NCI-H82 treated with DMSO at 0.1 percent for 48 hours (cell line): Measurements from ENCODE around the gene AQP6.

Experiments used
- DNase-seq: peaks from one replicate; lab custom pipeline; 2025; ENCODE audit not compliant: unreplicated experiment; lab: John Stamatoyannopoulos, UW

Gene AQP6, protein sequence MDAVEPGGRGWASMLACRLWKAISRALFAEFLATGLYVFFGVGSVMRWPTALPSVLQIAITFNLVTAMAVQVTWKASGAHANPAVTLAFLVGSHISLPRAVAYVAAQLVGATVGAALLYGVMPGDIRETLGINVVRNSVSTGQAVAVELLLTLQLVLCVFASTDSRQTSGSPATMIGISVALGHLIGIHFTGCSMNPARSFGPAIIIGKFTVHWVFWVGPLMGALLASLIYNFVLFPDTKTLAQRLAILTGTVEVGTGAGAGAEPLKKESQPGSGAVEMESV

DNA sequence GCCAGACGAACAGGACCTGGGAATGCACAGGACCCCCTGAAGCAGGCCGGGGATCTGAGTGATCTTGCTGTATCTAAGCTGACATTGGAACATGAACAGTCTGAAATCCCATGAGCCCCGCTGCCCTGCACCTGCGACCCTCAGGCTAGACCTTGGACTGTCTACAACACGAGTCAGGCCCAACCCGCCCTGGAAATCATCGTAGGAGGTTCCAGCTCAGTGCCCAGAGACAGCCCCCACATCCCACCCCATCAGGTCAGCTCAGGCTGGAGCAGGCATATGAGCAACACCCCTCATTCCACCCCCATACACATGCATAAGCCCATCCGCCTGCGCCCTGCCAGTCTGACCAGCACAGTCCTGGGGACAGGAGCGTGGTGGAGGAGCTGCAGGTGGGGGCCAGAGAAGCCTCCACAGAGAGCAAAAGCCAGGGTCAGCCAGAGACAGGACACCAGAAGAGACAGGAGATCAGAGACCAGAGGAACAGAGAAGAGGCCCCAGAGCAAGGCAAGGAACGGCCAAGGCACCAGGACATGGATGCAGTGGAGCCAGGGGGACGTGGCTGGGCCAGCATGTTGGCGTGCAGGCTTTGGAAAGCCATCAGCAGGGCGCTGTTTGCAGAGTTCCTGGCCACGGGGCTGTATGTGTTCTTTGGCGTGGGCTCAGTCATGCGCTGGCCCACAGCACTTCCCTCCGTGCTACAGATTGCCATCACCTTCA lies at the start of gene AQP6:
AQP6 (plus strand) TSS at position 307 of the 720 bp plus-strand sequence; CDS start at position 534, 227 bp downstream.
- DNase-seq = no peak

DNA sequence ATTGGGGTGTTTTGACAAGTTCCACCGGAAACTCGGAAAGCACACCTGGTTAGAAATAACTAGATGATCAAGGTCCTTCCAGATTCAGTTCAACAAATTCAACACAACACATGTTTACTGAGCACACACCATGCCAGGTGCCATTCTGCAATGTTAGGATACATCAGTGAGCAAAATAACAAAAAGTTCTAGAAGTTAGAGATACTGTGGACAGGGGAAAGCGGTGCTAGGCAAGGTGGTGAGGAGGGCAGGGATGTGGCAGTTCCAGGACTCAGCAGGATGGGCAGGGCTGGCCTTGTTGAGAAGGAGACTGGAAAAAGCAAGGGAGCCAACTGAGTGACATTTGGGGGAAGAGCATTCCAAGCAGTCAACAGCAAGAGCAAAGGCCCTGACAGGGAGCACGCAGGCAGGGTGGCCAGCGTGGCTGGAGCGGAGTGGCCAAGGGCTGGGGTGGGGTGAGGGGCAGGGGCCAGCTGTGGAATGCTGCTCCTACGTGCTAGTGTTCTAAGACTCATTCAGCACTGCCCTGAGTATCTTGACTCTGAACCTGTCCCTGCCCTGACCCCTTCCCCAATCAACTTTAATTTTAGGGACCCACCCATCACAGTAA lies 49.6 kb upstream of the AQP6 start:
- DNase-seq = no peak

DNA sequence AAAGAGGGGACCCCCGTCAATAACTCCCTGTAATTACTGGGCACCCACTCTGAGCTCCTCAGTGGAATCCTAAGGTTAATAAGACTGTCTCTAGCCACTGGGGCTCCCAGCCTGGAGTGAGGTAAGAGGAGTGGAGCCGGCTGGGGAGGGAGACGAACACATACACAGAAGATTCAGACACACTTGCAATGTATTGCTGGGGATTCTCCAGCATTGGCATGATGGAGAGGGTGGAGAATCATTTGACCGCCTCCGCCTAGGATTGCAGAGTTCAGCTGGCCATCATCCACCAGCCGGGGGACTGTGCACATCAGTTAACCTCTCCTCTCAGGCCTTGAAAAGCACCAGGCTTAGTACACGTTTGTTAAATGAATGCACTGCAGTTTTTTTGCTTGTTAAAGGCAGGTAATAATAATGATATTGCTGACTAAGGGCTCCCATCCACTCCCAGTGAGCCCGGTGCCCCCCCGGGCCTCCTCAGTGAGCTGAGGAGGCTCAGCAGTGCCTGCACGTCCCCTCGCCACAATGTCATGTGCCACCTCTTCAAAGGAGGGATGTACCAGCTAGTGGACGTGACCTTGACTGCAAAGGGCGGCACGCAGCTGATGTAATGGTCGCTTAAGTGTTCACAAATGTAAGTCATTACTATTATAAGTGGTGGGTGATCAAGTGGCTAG lies 48.7 kb upstream of the AQP6 start:
- DNase-seq = no peak

DNA sequence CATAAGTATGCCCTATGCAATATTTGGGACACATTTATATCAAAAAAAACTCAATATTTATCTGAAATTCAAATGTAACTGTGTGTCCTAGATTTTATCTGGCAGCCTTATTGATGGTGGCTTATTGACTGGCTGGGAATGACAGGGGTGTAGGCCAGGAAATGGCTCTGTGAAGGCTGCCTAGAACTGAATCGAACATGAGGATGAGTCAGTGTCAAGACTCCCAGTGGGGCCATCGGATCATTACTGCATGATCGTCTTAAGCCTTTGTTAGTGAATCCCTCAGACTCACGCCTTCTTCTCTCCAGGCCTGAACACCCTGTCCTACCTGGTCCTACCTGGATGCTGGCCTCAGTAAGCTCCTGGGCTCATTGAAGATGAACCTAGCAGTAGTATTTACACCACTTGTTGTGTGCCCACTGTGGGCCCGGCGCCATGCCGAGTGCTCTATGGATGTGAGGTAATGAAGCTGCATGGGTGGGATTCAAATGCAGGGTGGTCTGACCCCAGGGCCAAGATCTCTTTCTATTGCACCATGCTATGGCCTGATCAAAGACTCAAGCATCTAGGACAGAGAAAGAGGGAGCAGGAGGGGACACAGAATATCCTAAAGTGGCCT lies 48.0 kb upstream of the AQP6 start:
- no peak for DNase-seq

DNA sequence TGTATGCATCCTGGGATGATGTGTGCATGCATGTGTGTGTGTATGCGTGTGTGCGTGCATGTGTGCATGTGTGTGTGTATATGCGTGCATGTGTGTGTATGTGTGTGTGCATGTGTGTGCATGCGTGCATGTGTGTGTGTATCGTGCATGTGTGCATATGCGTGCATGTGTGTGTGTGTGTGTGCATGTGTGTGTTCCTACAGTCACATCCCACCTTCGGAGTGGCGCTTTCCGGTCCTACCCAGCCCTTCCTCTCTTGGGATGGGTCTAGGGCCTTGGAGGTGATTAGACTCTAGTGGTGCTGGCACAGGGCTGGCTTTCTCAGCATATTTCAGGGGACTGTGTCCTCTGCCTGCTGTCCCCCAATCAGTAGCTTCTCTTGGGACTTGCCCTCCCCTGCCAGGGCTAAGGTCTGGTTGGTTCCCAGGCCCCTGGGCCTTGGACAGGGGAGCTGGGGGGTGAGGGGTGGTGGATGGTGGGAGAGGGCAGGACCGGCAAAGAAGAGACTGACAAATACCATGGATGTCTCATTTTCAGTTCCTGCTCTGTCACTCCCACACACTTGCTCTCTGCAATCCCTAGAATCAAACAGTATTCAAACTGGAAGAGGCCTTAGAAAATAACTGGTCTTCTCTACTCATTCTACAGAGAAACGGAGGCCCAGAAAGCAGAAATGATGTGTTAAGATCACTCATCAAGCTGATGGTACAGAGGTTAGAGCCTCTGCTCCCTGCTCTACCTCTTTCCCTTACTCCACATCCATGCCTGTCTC lies 47.1 kb upstream of the AQP6 start:
- DNase-seq = no peak

DNA sequence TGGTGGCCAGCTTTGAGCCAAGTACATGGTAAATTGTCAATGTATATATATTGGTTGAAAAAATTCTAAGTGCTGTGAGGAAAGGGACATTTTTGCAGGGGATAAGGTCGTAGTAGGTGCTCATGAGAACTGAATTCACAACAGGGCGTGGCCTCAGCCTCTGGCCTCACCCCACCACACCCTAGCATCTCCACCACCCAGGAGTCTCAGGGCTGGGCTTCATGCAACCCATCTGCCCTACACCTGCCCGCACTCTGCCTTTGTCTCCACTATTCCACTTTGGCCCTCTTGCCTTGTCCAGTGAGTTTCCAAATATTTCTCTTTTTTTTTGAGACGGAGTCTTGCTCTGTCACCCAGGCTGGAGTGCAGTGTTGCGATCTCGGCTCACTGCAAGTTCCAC lies 44.3 kb upstream of the AQP6 start:
- DNase-seq = no peak

DNA sequence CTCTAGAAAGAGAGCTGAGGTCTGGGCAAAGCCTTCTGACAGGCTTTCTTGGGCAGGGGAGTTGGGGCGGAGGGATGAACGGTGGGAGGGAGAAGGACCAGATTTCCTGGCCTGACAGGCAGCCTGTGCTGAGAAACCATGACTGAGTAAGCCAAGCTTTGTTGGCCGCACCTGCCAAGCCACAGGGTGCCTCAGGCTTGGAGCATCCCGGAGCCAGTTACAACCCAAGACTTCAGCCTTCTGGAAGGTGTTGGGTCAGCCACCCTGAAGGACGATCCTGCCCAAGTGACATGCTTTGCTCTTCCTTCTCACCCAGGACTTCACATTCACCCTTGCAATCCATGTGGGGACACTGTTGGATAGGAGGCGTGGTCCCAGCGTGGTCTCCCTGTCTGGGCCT lies 43.2 kb upstream of the AQP6 start:
- DNase-seq = no peak

DNA sequence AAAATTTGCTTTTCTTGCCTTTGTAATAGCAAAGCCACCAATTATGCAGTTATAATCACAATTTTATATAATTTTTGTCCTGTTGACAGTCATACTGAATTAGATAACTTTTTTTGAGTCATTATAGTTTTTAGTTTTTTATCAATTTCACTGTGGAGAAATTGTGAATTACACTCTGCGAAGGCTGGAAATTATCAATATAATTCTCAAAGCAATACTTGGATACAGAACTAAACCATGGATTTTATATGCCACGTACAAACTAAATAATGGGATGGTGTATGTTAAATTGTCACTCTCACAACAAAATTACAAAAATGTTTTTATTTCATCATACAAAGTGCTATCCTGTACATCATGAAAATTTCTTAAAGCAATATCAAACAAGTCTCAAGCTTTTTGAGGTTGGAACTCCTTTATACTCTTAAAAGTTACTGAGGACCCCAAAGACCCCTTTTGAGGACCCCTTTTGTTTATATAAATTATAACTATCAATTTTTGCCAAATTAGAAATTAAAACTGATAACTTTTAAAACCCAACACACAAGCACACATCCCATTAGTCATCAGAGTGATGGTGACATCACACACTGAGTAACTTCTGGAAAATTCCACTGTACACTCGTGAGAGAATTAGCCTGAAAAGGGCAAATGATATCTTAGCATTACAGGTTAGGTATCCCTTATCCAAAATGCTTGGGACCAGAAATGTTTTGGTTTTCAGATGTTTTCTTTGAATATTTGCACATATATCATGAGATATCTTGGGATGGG lies 42.0 kb upstream of the AQP6 start:
- no peak for DNase-seq

DNA sequence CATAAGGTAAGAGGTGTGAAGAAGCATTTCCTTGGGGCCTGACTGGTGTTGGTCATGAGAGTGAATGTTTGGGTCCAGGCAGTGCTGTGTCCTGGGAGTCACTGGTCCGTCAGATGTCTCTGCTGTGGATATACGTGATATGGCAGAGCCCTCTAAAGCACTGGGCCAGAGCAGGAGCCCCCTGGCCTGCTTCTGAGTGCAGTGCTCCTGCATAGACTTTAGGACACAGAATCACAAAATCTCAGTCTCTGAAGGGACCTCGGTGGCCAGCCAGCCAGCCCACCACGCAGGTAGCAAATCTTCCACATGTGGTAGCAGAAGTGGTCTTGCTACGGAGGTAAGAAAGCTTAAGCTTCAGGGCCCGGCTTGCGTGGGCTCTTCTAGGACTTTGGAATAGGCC lies 40.7 kb upstream of the AQP6 start:
- no peak for DNase-seq

DNA sequence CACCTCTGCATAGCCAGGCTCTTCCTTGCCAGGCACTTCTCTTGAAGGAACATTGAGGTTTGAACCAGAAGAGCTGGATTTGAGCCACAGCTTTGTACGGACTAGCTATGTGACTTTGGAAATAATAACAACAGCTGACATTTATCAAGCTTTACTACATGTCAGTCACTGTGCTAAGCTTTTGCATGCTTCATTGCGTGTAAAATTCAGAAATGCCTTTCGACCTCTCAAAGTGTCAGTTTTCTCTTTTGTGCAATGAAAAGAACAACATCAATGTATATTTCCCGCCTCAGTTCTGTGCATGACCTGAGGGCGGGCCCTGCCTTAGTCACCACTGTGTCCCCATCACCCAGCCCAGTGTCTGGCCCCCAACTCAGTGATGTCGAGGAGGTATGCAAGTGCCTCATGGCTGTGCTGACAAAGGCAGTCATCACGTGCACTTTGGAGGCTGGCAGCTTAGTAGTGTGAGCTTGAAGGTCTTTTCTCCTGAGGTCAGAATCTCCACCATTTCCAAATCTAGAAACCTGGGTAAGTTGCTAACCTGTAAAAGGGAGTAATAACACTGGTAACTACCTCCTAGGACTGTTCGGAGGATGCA lies 40.1 kb upstream of the AQP6 start:
- no peak for DNase-seq

DNA sequence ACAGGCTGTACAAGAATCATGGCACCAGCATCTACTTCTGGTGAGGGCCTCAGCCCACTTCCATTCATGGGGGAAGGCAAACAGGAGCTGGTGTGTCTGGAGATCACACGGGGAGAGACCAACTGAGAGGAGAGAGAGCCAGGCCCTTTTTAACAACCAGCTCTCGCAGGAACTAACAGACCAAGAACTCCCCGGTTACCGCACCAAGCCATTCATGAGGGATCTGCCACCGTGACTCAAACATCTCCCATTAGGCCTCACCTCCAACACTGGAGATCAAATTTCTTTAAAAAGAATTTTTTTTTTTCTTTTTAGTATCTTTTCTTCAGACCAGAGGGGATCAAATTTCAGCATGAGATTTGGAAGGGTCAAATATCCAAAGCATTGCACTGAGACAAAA lies 39.0 kb upstream of the AQP6 start:
- no peak for DNase-seq

DNA sequence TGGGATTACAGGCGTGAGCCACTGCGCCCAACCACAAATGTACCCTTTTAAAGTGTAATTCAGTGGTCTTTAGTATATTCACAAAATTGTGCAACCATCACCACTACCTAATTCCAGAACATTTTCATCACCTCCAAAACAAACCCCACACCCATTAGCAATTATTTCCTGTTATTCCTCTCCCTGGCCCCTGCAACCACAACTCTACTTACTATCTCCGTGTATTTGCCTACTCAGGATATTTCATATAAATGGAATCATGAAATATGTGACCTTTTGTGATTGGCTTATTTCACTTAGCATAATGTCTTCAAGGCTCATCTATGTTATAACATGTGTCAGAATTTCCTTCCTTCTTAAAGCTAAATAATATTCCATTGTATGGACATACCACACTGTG lies 38.2 kb upstream of the AQP6 start:
- no peak for DNase-seq

DNA sequence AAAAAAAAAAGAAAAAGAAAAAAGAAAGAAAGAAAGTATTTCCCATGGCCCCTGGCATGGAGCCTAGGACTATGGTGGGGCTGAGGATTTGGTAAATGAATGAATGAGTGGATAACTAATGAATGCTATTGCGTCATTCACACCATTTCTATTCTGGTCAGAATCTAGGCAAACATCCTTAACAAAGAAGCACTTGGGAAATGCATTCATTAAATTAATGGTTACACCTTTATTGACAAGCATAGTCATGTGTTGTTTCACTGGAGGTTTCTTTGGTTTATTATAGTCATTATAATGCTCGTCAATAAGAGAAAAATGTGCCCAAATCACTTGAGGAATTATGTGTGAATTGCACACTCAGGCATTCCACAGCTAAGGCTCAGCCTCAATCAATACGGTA lies 35.8 kb upstream of the AQP6 start:
- DNase-seq = no peak

DNA sequence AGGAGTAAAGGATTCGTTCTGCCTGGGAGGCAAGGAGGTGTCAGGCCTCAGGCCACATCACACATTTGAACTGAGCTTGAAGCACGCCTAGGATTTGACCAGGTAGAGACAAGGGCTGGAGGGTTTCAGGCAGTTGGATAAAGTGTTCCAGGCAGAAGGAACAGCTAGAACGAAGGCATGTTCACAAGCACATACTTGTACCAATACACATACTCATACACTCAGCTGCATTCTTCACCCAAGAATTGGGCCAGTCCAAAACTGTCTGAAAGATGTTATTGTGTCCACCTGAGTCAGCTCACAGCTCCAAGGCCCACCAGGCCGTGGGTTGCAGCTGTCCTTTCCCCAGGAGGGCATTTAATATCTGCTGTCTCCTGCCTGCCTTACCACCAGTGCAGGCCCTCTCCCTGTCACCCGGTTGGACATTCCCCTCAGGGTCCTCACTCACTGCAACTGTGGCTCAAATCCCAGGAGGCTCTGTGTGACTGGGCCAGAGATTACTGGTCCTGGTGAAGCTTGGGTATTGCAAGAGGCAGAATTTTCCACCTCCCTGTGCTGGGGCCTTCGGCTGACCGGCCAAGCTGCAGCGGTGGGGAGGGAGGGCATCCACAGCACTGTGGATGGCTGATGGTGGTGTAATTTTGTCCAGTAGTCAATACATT lies 35.0 kb upstream of the AQP6 start:
- DNase-seq = no peak

DNA sequence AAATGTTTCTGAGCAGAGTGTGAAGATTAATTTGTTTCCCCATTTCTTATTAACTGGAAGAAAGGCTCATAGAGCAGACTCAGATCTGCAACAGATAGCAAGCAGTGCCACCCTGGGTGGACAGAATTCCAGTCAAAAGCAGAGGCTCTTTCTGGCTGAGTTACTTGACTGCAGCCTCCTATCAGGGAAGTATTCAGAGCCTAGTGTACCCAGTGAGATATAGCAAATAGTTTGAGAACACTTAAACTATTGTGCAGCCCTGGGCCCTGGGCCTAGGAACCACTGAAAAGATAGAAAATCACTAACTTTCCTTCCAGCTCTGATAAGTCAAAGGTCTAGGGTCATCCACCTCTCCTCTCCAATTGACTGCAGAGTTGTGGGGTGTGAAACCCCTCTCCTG lies 33.4 kb upstream of the AQP6 start:
- DNase-seq = no peak

DNA sequence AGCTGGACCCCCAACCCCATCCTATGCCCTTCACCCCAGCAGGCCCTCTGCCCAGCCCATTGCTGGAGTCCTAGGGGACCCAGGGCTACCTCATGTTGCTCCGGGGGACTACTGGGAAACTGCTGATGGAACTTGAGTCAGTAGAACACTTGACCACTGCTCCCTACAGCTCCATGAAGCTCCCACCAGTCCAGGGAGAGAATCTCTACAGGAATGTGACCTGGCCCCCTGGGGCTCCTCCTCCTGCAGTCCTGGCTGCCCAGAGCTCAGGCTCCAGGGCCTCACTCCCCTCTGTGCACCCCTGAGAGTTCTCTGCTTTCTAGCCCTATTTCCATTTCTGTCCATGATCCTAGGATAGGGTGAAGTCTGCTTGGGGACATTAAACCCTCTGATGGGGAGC lies 33.0 kb upstream of the AQP6 start:
- no peak for DNase-seq

DNA sequence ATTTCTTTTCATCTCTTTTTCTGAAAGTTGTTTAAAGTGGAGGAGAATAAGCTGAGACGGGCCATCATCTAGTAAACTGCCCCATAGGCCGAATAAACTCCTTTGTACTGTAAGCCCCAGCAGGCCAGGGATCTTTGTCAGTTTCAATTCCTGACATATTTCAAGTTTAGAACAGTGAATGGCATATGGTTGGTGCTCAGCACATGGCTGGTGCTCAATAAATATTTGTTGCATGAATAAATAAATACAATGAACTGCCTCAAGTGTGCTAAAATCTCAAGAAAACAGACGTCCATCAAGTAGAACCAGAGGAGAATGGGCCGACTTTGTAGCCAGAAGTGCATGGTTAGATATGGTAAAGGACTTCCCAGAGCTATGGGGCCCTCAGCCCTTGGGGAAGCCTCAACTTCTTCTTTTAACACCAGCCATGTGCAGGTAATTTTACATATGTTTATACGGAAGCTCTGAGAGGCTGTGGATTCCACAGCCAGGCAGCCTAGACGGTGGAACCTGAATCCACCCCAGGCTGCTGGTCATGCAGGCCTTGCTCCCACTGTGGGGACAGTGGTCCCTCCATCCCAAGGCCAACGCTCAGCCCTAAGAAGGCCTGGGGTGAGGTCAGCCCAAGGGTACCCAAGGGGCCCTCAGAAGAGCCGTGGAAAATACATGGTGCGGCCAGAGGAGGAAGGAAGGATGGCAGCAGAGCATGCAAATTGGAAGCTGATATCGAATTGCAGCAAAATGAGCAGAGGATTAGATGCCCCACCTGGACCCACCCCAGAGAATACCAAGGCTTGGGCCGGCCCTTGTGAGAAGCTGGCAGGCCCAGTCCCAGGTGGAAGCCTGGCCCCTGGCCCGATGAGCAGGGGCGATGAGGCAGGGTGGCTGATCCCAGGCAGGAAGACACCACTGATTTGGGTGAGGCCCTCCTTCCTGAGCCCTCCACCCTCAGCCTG lies 30.9 kb upstream of the AQP6 start:
- DNase-seq = no peak

DNA sequence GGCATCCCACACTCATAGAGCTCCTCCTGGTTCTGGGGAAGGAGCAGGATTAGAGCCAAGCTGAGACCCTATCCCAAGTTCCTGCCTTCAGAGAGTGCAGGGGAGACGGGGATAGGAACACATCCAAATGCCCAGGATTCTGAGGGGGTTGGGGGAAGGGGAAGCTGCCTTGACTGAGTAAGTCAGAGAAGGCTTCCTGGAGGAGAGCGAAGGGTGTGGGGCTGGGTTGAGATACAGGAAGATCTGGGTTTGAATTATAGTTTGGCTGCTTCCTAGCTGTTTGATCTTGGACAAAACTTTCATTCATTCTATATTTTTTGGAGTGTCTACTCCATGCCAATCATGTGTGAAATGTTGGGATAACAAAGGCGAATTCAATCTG lies 30.2 kb upstream of the AQP6 start:
- DNase-seq = no peak
